GM13976 (cell line): Measurements from ENCODE around the gene OSBPL3.

ENCODE experiments used
- DNase-seq: peaks from one replicate; pipeline ENCODE4 v3.0.0; 2012; ENCODE audit warnings: low spot score
- CTCF ChIP-seq: IDR thresholded peaks from 2 replicates; pipeline ENCODE4 v1.5.1; 2012; ENCODE audit warnings: borderline replicate concordance, mild to moderate bottlenecking; ENCODE audit not compliant: insufficient read depth; ENCODE audit errors: extremely low read depth, missing control alignments, control extremely low read depth
- in situ Hi-C: fragments of 300-500 bp; cut with MboI; formaldehyde crosslinking; loops from one replicate; pipeline ENCODE4 v1.12.0; 2022; ENCODE audit warnings: low sequenced_read_pairs, mixed read lengths, inconsistent platforms; ENCODE audit not compliant: unreplicated experiment

The OSBPL3 gene

GRCh38 chr7:24862461-24862860, 117.5 kb downstream of the OSBPL3 start:
- in situ Hi-C loops: no loop called here
- no peak for TF ChIP-seq CTCF
- no peak for DNase-seq

- no peak for DNase-seq
- in situ Hi-C loops: no loop called here
- no peak for TF ChIP-seq CTCF
Observed at GRCh38 chr7:24861336-24861735, 118.6 kb downstream of the OSBPL3 start.

GRCh38 chr7:24860611-24861010, 119.4 kb downstream of the OSBPL3 start:
- no peak for TF ChIP-seq CTCF
- DNase-seq: no peak
- in situ Hi-C loops: no loop called here

- DNase-seq: no peak
- in situ Hi-C loops: no loop called here
- TF ChIP-seq CTCF: no peak
Observed at GRCh38 chr7:24858108-24858977, 121.6 kb downstream of the OSBPL3 start.

DNA sequence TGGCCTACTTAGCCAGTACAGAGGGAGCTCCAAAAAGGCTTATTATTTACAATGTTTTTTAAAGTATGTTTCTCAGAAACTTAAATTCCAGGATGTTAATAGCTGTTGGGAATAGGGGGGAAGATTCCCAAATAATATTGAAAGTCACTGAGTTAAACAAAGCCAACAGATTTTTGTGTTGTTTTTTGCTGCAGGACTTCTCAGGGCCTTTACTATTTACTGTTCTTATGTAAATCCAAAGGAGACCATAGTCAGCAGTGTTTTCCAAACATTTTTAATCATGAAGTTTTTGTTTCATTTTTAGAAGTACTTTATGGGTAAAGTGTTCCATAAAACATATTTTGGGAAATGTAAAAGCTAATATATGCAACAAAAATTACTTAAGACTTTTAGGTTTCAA, 122.4 kb downstream of the OSBPL3 start:
- no peak for TF ChIP-seq CTCF
- in situ Hi-C loops: no loop called here
- no peak for DNase-seq

DNA sequence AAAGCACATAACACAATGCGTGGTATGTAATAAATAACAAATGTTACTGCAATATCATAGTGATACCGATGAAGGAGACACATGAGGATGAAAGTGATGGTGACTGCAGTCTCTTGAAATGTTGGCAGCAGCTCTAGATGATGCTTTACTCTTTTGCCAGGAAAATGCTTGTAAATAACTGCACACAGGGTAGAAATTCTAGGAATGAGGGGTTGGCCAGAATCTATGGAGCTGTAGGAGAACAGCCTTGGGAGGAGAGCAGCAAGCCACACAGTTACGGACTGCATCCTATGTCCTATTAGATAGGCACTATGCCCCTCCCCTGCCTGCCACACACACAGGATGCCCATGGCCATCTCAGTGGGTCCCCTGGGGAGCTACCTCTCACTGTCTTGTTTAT, 125.1 kb downstream of the OSBPL3 start:
- no peak for DNase-seq
- TF ChIP-seq CTCF: no peak
- in situ Hi-C loops: no loop called here
